Keratinocyte (primary cell): Measurements from ENCODE around the gene VEZT.

Experiments
- CTCF ChIP-seq, 3 experiments: IDR thresholded peaks in 1 of 3; conservative IDR thresholded peaks in 1 of 3; optimal IDR thresholded peaks in 1 of 3; 2 replicates in 2 of 3; 3 replicates in 1 of 3; pipeline versions ENCODE3 to v1.5.1; 2011; ENCODE audit warnings: low read length in 3 of 3, mild to moderate bottlenecking in 3 of 3, moderate library complexity in 2 of 3, control low read depth in 1 of 3, inconsistent platforms in 1 of 3; ENCODE audit not compliant: insufficient read depth in 2 of 3; ENCODE audit errors: extremely low read depth in 1 of 3
- EZH2 ChIP-seq: IDR thresholded peaks from one replicate; pipeline ENCODE4 v1.6.1; 2012; ENCODE audit warnings: inconsistent platforms, mild to moderate bottlenecking, low read length, moderate library complexity

- TF ChIP-seq CTCF (optimal IDR thresholded peaks at IDR 0.05 in 1 of 3, IDR thresholded peaks at IDR 0.05 in 1 of 3, conservative IDR thresholded peaks at IDR 0.05 in 1 of 3; ENCODE audit: extremely low read depth in 1 of 3, insufficient read depth in 2 of 3, low read length in 3 of 3) (no peak), EZH2 (no peak)
Measured at GRCh38 chr12:95298916-95299315, 81.3 kb downstream of the VEZT start.
